Amniotic epithelial cell (primary cell): Measurements from ENCODE around the gene KRTAP2-3.
"Not testable (repeated sequence)": the region's sequence is repeated elsewhere in the genome, so short reads cannot be mapped to it uniquely, and the experiment has no call there.

Experiments used
- DNase-seq: peaks from one replicate; pipeline ENCODE4 v3.0.0-alpha.2; 2010; ENCODE audit warnings: low read depth

Gene KRTAP2-3

GRCh38 chr17:41067281-41067680, 7.4 kb upstream of the KRTAP2-3 start:
- no peak for DNase-seq

GRCh38 chr17:41065829-41066624, 6.1 kb upstream of the KRTAP2-3 start, which contains the start of gene KRTAP2-4:
KRTAP2-4 (minus strand) TSS chr17:41065879; CDS start chr17:41065845, 34 bp downstream.
- peak; percentile 98 for DNase-seq

GRCh38 chr17:41065016-41065689, 5.2 kb upstream of the KRTAP2-3 start:
- DNase-seq = not testable (repeated sequence)

- no peak for DNase-seq
Observed at GRCh38 chr17:41064301-41064700, 4.4 kb upstream of the KRTAP2-3 start.

GRCh38 chr17:41063449-41063848, 3.5 kb upstream of the KRTAP2-3 start:
- no peak for DNase-seq

GRCh38 chr17:41061964-41062363, 2.0 kb upstream of the KRTAP2-3 start:
- peak; percentile 96 for DNase-seq

DNA sequence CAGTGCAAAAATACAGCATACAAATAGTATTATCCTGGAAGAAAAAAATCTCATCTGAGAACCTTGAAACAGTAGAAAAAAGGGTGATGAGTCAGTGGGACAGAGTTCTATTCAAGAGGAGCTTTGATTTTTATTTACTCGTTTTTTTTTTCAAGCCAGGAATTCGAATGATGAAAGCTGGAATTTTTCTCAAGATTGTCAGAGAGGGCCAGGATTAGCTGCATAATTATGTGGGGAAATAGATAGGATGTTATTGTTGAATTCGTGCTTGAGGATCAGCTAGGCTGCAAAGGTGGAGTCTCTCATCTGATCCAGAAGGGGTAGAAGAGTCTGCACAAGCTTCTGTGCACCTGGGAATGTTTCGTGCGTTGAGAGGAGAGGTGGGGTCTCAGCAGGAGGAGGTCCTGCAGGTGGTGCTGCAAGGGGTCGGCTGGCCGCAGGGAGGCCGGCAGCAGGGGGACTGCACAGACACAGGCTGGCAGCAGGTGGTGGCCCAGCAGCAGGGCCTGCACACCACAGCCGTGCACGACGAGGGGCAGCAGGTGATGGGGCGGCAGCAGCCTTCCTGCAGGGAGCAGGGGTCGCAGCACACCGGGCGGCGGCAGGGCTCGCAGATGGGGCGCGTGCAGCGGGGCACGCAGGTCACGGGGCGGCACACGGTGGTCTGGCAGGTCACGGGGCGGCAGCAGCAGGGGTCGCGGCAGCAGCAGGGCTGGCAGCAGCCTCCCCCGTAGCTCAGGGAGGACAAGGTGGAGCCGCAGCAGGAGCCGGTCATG, 450 bp downstream of the KRTAP2-3 start:
- peak; percentile 95 for DNase-seq

- DNase-seq = peak; percentile 70
Observed at GRCh38 chr17:41058741-41059140, 1.2 kb downstream of the KRTAP2-3 start.

DNA sequence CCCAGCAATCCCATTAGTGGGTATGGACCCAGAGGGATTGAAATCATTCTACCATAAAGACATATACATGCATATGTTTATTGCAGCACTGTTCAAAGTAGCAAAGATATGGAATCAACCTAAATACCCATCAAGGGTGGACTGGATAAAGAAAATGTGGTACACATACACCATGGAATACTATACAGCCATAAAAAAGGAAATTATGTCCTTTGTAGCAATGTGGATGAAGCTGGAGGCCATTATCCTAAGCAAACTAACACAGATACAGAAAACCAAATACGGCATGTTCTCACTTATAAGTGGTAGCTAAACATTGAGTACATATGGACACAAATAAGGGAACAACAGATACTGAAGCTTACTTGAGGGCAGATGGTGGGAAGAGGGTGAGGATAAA, 2.4 kb downstream of the KRTAP2-3 start:
- DNase-seq = no peak

DNA sequence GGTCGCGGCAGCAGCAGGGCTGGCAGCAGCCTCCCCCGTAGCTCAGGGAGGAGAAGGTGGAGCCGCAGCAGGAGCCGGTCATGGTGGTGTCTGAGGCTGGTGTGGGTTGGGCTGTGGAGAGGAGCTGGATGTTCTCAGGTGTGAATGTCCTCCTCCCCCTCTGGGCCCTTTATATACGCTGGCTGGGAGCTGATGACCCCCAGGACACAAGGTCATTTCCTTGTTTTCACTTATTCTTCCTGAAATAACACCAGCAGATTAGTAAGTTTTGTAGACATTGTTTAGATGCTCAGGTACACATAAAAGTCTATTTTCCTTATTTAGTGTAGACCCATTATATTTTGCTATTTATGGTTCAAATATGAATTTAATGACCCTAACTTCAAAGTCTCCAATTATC, 4.8 kb downstream of the KRTAP2-3 start, which contains the start of gene KRTAP2-2:
KRTAP2-2 (minus strand) TSS at position 101 of the 400 bp plus-strand sequence; CDS start at position 82, 19 bp downstream.
- not testable (repeated sequence) for DNase-seq

GRCh38 chr17:41054556-41054955, 5.4 kb downstream of the KRTAP2-3 start:
- DNase-seq = not testable (repeated sequence)

- no peak for DNase-seq
Observed at GRCh38 chr17:41054025-41054424, 5.9 kb downstream of the KRTAP2-3 start.

DNA sequence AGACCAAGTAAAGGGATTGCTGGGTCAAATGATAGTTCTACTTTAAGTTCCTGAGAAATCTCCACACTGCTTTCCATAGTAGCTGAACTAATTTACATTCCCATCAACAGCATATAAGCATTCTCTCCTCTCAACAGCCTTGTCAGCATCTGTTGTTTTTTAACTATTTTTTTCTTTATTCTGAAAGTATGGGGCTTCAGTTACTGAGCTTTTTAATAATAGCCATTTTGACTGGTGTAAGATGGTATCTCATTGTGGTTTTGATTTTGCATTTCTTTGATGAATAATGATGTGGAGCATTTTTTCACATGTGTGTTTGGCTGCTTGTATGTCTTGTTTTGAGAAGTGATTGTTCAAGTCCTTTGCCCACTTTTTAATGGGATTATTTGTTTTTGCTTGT, 7.3 kb downstream of the KRTAP2-3 start:
- peak; percentile 58 for DNase-seq

- DNase-seq = peak; percentile 36
Observed at GRCh38 chr17:41049110-41049509, 10.8 kb downstream of the KRTAP2-3 start.

- no peak for DNase-seq
Observed at GRCh38 chr17:41048441-41048840, 11.5 kb downstream of the KRTAP2-3 start.

DNA sequence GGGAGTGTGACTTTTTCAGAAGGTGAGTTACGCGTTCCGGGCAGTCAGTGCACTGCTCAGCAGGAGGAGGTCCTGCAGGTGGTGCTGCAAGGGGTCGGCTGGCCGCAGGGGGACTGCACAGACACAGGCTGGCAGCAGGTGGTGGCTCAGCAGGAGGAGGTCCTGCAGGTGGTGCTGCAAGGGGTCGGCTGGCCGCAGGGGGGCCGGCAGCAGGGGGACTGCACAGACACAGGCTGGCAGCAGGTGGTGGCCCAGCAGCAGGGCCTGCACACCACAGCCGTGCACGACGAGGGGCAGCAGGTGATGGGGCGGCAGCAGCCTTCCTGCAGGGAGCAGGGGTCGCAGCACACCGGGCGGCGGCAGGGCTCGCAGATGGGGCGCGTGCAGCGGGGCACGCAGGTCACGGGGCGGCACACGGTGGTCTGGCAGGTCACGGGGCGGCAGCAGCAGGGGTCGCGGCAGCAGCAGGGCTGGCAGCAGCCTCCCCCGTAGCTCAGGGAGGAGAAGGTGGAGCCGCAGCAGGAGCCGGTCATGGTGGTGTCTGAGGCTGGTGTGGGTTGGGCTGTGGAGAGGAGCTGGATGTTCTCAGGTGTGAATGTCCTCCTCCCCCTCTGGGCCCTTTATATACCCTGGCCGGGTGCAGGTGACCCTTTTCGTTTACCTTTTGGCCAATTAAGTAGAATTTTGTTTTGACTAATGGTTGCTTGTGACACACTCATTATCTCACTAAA, 13.0 kb downstream of the KRTAP2-3 start, which contains the start of gene KRTAP2-1:
KRTAP2-1 (minus strand) TSS at position 582 of the 731 bp plus-strand sequence; CDS start at position 533, 49 bp downstream.
- not testable (repeated sequence) for DNase-seq

GRCh38 chr17:41042953-41043352, 17.0 kb downstream of the KRTAP2-3 start:
- DNase-seq = no peak

GRCh38 chr17:41040783-41041571, 18.9 kb downstream of the KRTAP2-3 start, which contains the start of gene KRTAP1-1:
KRTAP1-1 (minus strand) TSS chr17:41041450; CDS start chr17:41041397, 53 bp downstream.
- not testable (repeated sequence) for DNase-seq

GRCh38 chr17:41037853-41038350, 22.0 kb downstream of the KRTAP2-3 start:
- DNase-seq = no peak

DNA sequence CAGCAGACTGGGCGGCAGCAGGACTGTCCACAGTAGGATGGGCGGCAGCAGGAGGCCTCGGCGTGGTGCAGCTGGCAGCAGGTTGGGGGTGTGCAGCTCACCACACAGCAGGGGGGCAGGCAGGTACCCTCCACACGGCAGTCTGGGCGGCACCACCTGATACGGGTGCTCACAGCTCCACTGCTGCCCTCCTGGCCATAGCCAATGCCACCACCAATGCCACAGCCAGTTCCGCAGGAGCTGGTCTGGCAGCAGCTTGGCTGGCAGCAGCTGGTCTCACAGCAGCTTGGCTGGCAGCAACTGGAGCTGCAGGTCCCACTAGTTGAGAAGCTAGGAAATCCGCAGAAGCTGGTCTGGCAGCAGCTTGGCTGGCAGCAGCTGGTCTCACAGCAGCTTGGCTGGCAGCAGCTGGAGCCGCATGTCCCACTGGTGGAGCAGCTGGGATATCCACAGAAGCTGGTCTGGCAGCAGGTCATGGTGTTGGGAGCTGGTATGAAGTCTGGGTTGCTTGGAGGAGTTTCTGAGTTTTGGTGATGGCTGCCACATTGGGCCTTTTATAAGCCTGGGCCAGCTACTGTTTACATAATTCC, 25.5 kb downstream of the KRTAP2-3 start, which contains the start of gene KRTAP1-3:
KRTAP1-3 (minus strand) TSS at position 529 of the 590 bp plus-strand sequence; CDS start at position 476, 53 bp downstream.
- DNase-seq = not testable (repeated sequence)
